T47D (cell line): Measurements from ENCODE around the gene LRRN2.
"Not testable (repeated sequence)": the region's sequence is repeated elsewhere in the genome, so short reads cannot be mapped to it uniquely, and the experiment has no call there.

ENCODE experiments used
- DNase-seq, 2 experiments: peaks; one replicate each; pipeline versions ENCODE4 v3.0.0 to v3.0.0-alpha.2; 2011 to 2012; ENCODE audit warnings: low read depth in 1 of 2, low spot score in 1 of 2
- JUND ChIP-seq: IDR thresholded peaks from 2 replicates; pipeline ENCODE4 v1.6.1; 2012; ENCODE audit warnings: low read depth
- in situ Hi-C: cut with HindIII; loops from 2 replicates; pipeline ENCODE4 v1.10.0; 2016; ENCODE audit warnings: low sequenced_read_pairs, low pct_unique_long_range_greater_than_20kb

LRRN2 gene

GRCh38 chr1:204645251-204645650, 40.3 kb downstream of the LRRN2 start:
- in situ Hi-C loops = no loop called here
- DNase-seq = no peak
- TF ChIP-seq JUND = no peak

- in situ Hi-C loops = no loop called here
- no peak for TF ChIP-seq JUND
- DNase-seq = no peak
Measured at GRCh38 chr1:204643503-204643902, 42.0 kb downstream of the LRRN2 start.

DNA sequence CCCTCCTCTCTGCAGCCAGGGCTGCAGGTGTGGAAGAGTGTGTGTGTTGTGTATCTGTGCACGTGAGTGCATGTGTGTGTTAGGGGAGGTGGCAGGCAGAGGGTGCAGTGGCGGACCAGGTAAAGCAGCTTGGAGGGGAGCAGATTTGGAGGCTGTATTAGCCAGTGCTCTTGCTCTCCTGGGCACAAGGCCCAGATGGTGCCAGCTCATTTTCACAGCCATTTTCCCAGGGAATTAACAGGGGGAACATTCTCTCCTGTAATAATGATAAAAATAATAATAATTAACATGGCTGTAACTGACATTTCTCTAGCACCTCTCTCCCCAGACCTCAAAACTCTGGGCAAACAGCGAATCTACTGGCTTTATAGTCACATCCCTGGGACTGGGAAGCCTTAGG, 43.6 kb downstream of the LRRN2 start:
- no peak for DNase-seq
- no peak for TF ChIP-seq JUND
- in situ Hi-C loops = no loop called here

- in situ Hi-C loops = no loop called here
- DNase-seq = no peak
- no peak for TF ChIP-seq JUND
Measured at GRCh38 chr1:204641455-204641854, 44.1 kb downstream of the LRRN2 start.

DNA sequence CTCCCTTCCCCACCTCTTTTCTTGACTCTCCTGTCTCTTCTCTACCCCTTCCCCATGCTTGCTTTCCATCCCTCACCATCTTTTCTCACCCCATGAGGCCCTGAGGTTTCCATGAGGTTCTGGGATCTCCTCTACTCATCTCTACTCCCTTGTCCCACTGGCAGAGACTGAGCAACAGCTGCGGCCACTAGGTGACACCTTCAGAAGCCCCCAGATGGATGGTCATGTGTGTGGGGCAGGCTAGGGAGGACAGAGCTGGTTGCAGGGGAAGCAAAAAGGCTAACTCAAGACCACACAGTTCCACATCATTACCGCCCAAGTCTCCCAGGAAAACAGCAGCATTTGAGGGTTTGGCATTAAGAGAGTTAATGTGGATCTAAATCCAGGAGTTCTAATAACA, 45.0 kb downstream of the LRRN2 start:
- no peak for TF ChIP-seq JUND
- in situ Hi-C loops = no loop called here
- DNase-seq = no peak

- DNase-seq = no peak
- in situ Hi-C loops = no loop called here
- TF ChIP-seq JUND = no peak
Measured at GRCh38 chr1:204634260-204634910, 51.2 kb downstream of the LRRN2 start.

DNA sequence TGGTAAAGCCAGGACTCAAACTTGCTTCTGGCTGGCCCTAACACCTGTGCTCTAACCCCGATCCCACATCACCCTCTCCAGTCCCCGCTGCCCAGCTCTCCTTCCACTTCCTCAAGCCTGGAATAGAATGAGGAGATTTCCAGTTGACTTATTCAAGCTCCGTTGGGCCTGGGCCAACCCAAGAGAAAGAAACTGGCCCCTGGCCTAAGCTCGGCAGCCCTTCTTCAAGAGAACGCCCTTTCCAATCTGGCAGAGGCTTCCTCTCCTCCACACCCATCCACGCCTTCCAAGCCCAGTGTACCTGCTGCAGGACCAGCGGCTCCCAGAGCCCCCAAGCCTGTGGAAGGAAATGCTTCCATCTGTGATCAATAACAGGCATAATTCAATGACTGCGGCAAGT, 51.9 kb downstream of the LRRN2 start:
- in situ Hi-C loops = no loop called here
- no peak for TF ChIP-seq JUND
- DNase-seq = no peak

- TF ChIP-seq JUND = no peak
- no peak for DNase-seq
- in situ Hi-C loops = no loop called here
Measured at GRCh38 chr1:204630132-204630905, 55.2 kb downstream of the LRRN2 start.

DNA sequence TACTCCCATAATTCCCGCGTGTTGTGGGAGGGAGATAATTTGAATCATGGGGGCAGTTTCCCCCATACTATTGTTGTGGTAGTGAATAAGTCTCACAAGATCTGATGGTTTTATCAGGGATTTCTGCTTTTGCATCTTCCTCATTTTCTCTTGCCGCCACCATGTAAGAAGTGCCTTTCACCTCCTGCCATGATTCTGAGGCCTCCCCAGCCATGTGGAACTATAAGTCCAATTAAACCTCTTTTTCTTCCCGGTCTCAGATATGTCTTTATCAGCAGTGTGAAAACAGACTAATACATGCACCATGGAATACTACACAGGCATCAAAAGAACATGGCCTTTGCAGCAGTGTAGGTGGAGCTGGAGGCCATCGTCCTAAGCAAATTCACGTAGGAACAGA, 56.1 kb downstream of the LRRN2 start:
- DNase-seq, in situ Hi-C loops: not testable (repeated sequence)

GRCh38 chr1:204628868-204629267, 56.7 kb downstream of the LRRN2 start:
- TF ChIP-seq JUND = no peak
- in situ Hi-C loops = no loop called here

GRCh38 chr1:204627436-204627835, 58.1 kb downstream of the LRRN2 start:
- TF ChIP-seq JUND = no peak
- DNase-seq = no peak
- in situ Hi-C loops = no loop called here

More at GRCh38 chr1:204628868-204629267, 56.7 kb downstream of the LRRN2 start:
- DNase-seq = no peak

DNA sequence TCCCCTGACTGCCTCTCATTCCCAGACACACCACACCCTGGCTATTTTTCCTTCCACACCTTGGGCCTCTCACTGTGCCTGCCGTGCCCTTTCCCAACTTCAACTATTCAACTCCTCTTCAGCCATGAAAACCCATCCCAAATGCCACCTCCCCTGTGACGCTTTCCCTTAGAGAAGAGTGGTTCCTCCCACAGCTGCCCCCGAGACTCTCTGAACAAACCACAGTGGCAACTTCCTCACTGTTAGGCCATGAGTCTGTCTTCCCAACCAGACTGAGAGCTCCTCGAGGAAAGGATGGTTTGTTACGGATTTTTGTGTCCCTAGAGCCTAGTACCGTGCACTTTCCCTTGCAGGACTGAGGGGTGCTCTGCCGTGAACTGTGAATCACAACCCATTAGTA, 59.2 kb downstream of the LRRN2 start:
- DNase-seq = no peak
- in situ Hi-C loops = no loop called here
- TF ChIP-seq JUND = no peak

DNA sequence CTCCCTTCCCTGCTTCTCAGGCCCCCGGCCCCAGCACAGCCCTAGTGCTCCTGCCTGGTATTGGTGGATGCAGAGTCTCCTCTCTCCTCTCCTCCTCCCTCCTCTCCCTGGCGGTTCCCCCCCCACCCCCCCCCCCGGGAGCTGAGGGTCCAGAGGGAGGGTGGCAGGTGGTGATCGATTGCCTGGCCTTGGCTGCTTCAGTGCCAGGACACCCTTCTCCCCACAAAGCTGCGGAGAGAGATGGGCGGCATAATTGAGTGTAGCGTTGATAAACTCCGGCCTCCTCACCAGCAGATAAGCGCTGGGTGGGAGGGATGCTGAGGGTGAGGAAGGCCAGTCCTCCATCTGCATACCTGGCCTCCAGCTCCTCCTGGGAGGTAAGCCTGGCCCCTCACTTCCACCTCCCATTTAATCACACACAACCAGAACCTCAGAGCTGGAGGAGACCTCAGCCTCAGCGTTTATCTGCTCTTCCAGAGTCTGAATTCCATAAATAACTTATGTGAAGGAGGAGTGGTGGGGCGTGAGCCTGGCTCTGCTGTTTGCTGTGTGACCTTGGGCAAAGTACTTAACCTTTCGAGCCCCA, 60.8 kb downstream of the LRRN2 start:
- no peak for TF ChIP-seq JUND
- DNase-seq = no peak
- in situ Hi-C loops = no loop called here
